KMS-11 (cell line): ENCODE results near the gene DLL1.

Source experiments
- H2AFZ ChIP-seq: fragments of 200-600 bp; sonication (generic); 2 replicates; pipeline ENCODE4 v1.6.1; 2016; ENCODE audit warnings: antibody characterized with exemption, mixed run types, low read depth
- H3K27ac ChIP-seq: fragments of 200-600 bp; sonication (generic); 2 replicates; pipeline ENCODE4 v1.6.1; 2016; ENCODE audit warnings: mild to moderate bottlenecking, mixed run types
- H3K27me3 ChIP-seq: fragments of 200-600 bp; sonication (generic); 2 replicates; pipeline ENCODE4 v1.6.1; 2017; ENCODE audit warnings: mild to moderate bottlenecking, low read depth, mixed run types, moderate library complexity; ENCODE audit not compliant: insufficient read depth
- H3K36me3 ChIP-seq: fragments of 200-600 bp; sonication (generic); 2 replicates; pipeline ENCODE4 v1.6.1; 2017; ENCODE audit warnings: mild to moderate bottlenecking, mixed run types; ENCODE audit not compliant: insufficient read depth
- H3K4me1 ChIP-seq: fragments of 200-600 bp; sonication (generic); 2 replicates; pipeline ENCODE4 v1.6.1; 2016; ENCODE audit warnings: mild to moderate bottlenecking, low read depth, mixed run types; ENCODE audit not compliant: poor library complexity, severe bottlenecking
- H3K4me2 ChIP-seq: fragments of 200-600 bp; sonication (generic); 2 replicates; pipeline ENCODE4 v1.7.0; 2016; ENCODE audit warnings: mild to moderate bottlenecking, mixed run types
- H3K4me3 ChIP-seq: fragments of 200-600 bp; sonication (generic); IDR thresholded peaks from 2 replicates; pipeline ENCODE4 v1.6.1; 2017; ENCODE audit warnings: low read depth, low read length, mixed read lengths; ENCODE audit not compliant: insufficient read depth
- H3K79me2 ChIP-seq: fragments of 200-600 bp; sonication (generic); 2 replicates; pipeline ENCODE4 v1.6.1; 2016; ENCODE audit warnings: low read depth, mixed run types; ENCODE audit not compliant: insufficient read depth
- H3K9ac ChIP-seq: fragments of 200-600 bp; sonication (generic); 2 replicates; pipeline ENCODE4 v1.6.1; 2016; ENCODE audit warnings: mild to moderate bottlenecking, mixed run types
- H4K20me1 ChIP-seq: fragments of 200-600 bp; sonication (generic); 2 replicates; pipeline ENCODE4 v1.6.1; 2016; ENCODE audit warnings: mild to moderate bottlenecking, mixed run types; ENCODE audit not compliant: insufficient read depth
- TF ChIP-seq, protein P1 (sequence below): fragments of 200-600 bp; sonication (generic); conservative IDR thresholded peaks from 2 replicates; pipeline ENCODE4 v1.6.1; 2017; ENCODE audit warnings: low read depth, mild to moderate bottlenecking, antibody characterized with exemption, low read length, moderate library complexity, mixed read lengths

The DLL1 gene

DNA sequence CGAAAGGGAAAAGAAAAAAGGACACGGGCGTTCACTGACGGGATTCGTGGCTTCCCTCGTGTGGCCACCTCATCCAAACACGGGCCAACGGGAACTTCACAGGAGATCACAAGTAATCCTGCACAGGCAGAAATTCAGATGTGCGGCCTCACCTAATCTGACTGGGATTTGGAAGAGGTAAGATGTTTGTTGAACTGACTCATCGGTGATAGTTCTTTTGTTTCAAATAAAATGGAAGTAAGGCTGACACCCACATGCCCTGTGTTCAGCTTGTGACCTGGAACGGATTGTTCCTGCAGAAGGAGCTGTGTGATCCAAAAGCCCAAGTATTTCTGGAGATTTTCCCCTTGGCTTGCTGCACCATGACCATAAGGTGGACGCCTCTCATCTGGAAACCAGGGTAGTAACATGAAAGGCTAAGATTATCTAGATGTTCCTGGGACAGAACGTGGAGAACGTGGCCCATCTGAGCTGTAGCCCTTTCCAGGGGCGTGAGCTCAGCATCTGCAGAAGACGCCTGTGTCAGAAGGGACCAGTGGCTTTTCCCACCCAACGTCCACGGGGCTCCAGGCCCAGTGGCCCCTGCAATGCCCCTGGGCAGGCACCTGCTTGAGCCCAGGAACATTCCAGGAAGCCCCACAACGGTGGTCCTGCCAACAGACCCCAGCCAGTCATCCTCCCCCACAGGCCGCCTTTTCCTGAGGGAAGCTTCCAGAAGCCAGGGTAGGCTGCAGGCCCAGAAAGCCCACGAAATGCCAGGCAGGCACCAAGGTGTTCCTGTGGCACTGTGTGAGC lies 39.7 kb downstream of the DLL1 start:
- Histone ChIP-seq H3K9ac (no peak overlapping the region), H3K4me3 (no peak overlapping the region), H3K79me2 (no peaks in the 10 kb centered on the region), H3K4me2 (no peak overlapping the region), H3K4me1 (no peaks in the 10 kb centered on the region), H3K27ac (no peak overlapping the region), H3K36me3 (no peaks in the 10 kb centered on the region), H4K20me1 (no peaks in the 10 kb centered on the region), H2AFZ (no peak overlapping the region), H3K27me3 (peaks cover 8% of the 10 kb centered on the region; the same call in 1 of the 2 replicates)
- TF ChIP-seq, protein P1, sequence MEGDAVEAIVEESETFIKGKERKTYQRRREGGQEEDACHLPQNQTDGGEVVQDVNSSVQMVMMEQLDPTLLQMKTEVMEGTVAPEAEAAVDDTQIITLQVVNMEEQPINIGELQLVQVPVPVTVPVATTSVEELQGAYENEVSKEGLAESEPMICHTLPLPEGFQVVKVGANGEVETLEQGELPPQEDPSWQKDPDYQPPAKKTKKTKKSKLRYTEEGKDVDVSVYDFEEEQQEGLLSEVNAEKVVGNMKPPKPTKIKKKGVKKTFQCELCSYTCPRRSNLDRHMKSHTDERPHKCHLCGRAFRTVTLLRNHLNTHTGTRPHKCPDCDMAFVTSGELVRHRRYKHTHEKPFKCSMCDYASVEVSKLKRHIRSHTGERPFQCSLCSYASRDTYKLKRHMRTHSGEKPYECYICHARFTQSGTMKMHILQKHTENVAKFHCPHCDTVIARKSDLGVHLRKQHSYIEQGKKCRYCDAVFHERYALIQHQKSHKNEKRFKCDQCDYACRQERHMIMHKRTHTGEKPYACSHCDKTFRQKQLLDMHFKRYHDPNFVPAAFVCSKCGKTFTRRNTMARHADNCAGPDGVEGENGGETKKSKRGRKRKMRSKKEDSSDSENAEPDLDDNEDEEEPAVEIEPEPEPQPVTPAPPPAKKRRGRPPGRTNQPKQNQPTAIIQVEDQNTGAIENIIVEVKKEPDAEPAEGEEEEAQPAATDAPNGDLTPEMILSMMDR: no peak

DNA sequence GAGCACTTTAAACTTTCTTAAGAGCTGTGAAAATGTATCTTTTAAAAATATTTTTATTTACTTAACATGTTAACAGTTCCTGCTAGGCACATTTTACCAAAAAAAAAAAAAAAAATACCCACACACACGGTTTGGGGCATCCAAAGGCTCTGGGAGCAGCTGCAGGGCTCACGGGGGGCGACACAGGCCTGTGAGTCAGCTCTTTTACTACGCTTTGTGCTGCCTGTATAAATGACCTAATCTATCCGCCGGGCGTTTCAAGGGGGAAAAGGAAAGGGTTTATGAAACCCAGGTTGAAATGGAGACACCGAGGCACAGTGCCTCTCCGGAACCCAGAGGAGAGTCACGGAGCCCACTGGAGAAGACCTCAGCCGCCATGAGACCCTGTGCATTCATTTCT lies 40.4 kb downstream of the DLL1 start:
- H3K27ac ChIP-seq: no peak overlapping the region
- H3K36me3 ChIP-seq: no peaks in the 10 kb centered on the region
- H3K9ac ChIP-seq: no peak overlapping the region
- no peak overlapping the region for H3K4me2 ChIP-seq
- H3K4me1 ChIP-seq: no peaks in the 10 kb centered on the region
- no peaks in the 10 kb centered on the region for H4K20me1 ChIP-seq
- H2AFZ ChIP-seq: no peak overlapping the region
- H3K4me3 ChIP-seq: no peak overlapping the region
- TF ChIP-seq, protein P1: no peak
- peaks cover 8% of the 10 kb centered on the region; the same call in 1 of the 2 replicates for H3K27me3 ChIP-seq
- no peaks in the 10 kb centered on the region for H3K79me2 ChIP-seq

DNA sequence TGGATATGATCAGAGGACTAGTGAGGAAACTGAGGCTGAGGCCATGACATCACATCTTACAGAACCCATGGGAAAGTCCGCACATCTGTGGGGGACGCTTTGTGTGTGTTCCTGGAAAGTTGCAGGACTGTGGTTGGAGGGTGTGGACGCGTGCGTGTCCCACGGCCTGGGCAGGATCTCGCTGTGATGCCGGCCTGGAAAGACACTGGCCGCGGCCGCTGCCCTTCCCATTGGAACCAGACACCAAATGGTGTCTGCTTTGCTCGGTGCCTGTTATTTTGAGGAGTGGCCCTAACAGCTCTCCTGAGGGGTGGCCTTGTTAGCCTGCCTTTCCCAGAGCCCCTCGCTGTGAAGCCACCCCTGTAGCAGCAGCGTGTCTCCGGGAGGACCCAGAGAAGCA lies 41.1 kb downstream of the DLL1 start:
- H3K4me1 ChIP-seq: no peaks in the 10 kb centered on the region
- TF ChIP-seq, protein P1: no peak
- no peaks in the 10 kb centered on the region for H4K20me1 ChIP-seq
- H3K4me3 ChIP-seq: no peak overlapping the region
- H3K4me2 ChIP-seq: no peak overlapping the region
- no peaks in the 10 kb centered on the region for H3K79me2 ChIP-seq
- no peak overlapping the region for H3K9ac ChIP-seq
- no peak overlapping the region for H2AFZ ChIP-seq
- no peak overlapping the region for H3K27ac ChIP-seq
- H3K36me3 ChIP-seq: no peaks in the 10 kb centered on the region
- peaks cover 8% of the 10 kb centered on the region; the same call in 1 of the 2 replicates for H3K27me3 ChIP-seq

GRCh38 chr6:170248861-170249600 lies 41.8 kb downstream of the DLL1 start:
- Histone ChIP-seq H3K36me3 (no peaks in the 10 kb centered on the region), H3K4me1 (no peaks in the 10 kb centered on the region), H3K4me3 (no peak overlapping the region), H3K4me2 (no peak overlapping the region), H2AFZ (no peak overlapping the region), H3K27me3 (peaks cover 8% of the 10 kb centered on the region; the same call in 1 of the 2 replicates), H3K27ac (no peak overlapping the region), H4K20me1 (no peaks in the 10 kb centered on the region), H3K9ac (no peak overlapping the region), H3K79me2 (no peaks in the 10 kb centered on the region)
- TF ChIP-seq, protein P1: no peak
